Measurements from ENCODE around the gene INTS6.
A peak's percentile ranks its signal among the peaks of the same experiment; 100 is the strongest.

INTS6 gene

DNA sequence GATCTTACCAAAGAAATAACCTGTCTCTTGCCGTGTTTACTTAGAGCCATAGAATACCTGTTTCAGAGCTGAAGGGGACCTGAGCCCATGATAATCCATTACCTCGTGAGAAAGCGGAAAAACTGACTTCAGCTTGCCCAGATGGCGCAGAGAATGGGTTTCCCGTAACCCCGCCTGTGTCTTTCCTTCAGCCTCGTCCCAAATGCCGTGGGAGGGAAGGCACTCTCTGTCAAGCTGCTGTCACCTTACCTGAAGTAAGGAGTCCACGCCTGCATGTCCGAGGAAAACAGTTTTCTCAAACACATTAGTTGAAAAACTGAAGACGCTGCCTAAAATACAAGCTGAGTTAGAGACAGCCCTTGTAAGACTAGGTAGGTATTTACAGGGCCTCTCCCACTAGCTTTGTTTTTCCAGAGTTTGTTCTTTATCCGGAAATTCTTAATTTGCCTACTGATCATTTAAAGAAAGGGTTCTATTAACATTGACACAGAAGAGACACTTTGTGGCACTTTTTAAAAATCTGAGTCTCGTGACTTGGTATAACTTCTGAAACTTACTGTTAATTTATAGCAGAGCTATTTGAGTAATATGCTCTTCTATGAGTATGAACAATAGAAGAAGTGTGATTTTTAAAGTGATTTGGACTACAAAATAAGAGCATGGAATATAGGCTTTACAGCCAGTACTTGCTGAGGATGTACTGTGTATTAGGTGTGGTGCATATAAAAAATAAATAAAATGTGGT is 1.3 kb upstream of the INTS6 start:
- peak; percentile 48 for DNase-seq
- TF ChIP-seq, protein P1, sequence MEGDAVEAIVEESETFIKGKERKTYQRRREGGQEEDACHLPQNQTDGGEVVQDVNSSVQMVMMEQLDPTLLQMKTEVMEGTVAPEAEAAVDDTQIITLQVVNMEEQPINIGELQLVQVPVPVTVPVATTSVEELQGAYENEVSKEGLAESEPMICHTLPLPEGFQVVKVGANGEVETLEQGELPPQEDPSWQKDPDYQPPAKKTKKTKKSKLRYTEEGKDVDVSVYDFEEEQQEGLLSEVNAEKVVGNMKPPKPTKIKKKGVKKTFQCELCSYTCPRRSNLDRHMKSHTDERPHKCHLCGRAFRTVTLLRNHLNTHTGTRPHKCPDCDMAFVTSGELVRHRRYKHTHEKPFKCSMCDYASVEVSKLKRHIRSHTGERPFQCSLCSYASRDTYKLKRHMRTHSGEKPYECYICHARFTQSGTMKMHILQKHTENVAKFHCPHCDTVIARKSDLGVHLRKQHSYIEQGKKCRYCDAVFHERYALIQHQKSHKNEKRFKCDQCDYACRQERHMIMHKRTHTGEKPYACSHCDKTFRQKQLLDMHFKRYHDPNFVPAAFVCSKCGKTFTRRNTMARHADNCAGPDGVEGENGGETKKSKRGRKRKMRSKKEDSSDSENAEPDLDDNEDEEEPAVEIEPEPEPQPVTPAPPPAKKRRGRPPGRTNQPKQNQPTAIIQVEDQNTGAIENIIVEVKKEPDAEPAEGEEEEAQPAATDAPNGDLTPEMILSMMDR (IDR thresholded peaks at IDR 0.05; ENCODE audit: low read depth, low read length): no peak
- peak overlapping the region; percentile 95 for H3K27ac ChIP-seq
- H3K9me3 ChIP-seq (ENCODE audit: severe bottlenecking): no peaks in the 10 kb centered on the region
- no peaks in the 10 kb centered on the region for H3K27me3 ChIP-seq (ENCODE audit: insufficient read depth, low read depth, severe bottlenecking)
- H3K36me3 ChIP-seq: peaks cover 20% of the 10 kb centered on the region
- H3K4me3 ChIP-seq (ENCODE audit: low read depth, low read length): peak overlapping the region; percentile 63

- H3K27me3 ChIP-seq (ENCODE audit: insufficient read depth, low read depth, severe bottlenecking): no peaks in the 10 kb centered on the region
- H3K27ac ChIP-seq: peak overlapping the region; percentile 95
- no peaks in the 10 kb centered on the region for H3K9me3 ChIP-seq (ENCODE audit: severe bottlenecking)
- H3K36me3 ChIP-seq: peaks cover 20% of the 10 kb centered on the region
- TF ChIP-seq, protein P1 (IDR thresholded peaks at IDR 0.05; ENCODE audit: low read depth, low read length): no peak
- H3K4me3 ChIP-seq (ENCODE audit: low read depth, low read length): peak overlapping the region; percentile 63
- DNase-seq: peak; percentile 61
Measured at GRCh38 chr13:51453207-51453958, 547 bp upstream of the INTS6 start.

DNA sequence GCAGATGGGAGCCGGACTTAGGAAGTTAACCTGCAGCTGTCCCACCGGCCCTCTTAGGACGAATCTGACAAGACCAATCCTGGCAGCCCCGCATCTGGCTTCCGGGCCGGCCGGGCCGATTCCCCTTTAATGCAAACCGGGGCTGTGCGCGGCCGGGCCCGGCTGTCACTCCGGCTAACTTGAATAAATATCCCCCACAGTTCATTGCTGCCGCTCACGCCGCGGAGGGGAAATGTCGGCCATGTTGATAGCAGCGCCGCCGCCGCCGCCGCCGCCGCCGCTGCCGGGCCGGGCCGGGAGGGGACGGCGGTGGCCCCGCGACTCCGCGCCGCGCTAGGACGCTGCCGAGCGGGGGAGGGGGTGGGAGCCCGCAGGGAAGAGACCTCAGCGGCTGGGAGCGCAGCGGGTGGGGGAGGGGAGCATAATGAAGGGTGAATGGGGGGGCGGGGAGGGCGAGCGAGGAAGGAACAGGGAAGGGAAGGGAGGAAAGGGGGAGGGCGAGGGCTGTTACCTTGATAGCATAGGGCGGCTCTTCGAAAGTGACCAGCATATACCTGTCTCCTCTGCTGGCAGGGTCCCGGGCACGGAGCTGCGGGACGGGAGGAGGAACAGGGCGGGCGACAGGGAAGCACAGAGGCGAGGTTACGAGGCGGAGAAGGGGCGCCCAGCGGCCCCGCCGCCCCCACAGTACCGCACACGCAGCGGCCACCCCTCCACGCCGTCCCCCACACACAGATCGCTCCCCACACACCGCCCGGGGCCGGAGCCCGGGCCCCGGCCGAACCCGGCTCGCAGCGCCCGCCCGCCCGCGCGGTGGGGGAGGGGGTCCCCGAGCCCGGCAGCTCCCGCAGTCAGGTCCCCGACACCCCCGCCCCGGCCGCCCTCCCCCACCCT is 1.1 kb downstream of the INTS6 start:
- TF ChIP-seq, protein P1 (IDR thresholded peaks at IDR 0.05; ENCODE audit: low read depth, low read length): no peak
- Histone ChIP-seq H3K27me3 (ENCODE audit: insufficient read depth, low read depth, severe bottlenecking) (no peaks in the 10 kb centered on the region), H3K4me3 (ENCODE audit: low read depth, low read length) (peak overlapping the region; percentile 68), H3K27ac (peak overlapping the region; percentile 82), H3K9me3 (ENCODE audit: severe bottlenecking) (no peaks in the 10 kb centered on the region), H3K36me3 (peaks cover 20% of the 10 kb centered on the region)
- DNase-seq: peak; percentile 66

GRCh38 chr13:51451134-51451466 is 1.7 kb downstream of the INTS6 start:
- Histone ChIP-seq H3K4me3 (ENCODE audit: low read depth, low read length) (peak overlapping the region; percentile 58), H3K36me3 (peaks cover 20% of the 10 kb centered on the region), H3K27ac (peak overlapping the region; percentile 67), H3K27me3 (ENCODE audit: insufficient read depth, low read depth, severe bottlenecking) (no peaks in the 10 kb centered on the region), H3K9me3 (ENCODE audit: severe bottlenecking) (no peaks in the 10 kb centered on the region)
- no peak for DNase-seq
- TF ChIP-seq, protein P1 (IDR thresholded peaks at IDR 0.05; ENCODE audit: low read depth, low read length): no peak

DNA sequence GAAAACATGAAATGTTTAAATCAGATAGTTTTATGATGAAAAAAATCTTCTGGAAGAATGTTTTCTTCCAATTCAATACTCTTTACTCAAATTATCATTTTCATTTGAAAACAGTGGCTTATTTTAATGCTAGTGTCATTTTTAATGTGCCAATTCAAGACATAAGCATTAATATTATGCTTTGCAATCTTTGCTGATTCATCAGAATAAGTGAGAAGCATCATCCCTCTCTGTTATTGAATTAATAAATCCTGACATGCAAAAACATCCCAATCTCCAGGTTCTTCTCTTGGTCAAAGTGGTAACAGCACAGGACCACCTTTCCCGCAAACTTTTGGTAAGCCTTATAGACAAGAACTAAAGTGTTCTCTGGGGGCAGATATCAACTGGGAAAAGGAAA is 3.8 kb downstream of the INTS6 start:
- Histone ChIP-seq H3K27me3 (ENCODE audit: insufficient read depth, low read depth, severe bottlenecking) (no peaks in the 10 kb centered on the region), H3K9me3 (ENCODE audit: severe bottlenecking) (no peaks in the 10 kb centered on the region), H3K4me3 (ENCODE audit: low read depth, low read length) (no peak overlapping the region), H3K36me3 (peaks cover 17% of the 10 kb centered on the region; the same call in 1 of the 2 replicates), H3K27ac (no peak overlapping the region)
- TF ChIP-seq, protein P1 (IDR thresholded peaks at IDR 0.05; ENCODE audit: low read depth, low read length): no peak
- no peak for DNase-seq

All from WERI-Rb-1 (cell line).